ENCODE measurements around the gene SLX4. TPM values are rescaled to one million over a fixed set of nuclear protein-coding genes. Genes with fewer than 3 reads are reported as not detected.

The SLX4 gene
- total RNA-seq, 1 experiment from 2014 or later = 7.0 TPM

GRCh38 chr16:3590736-3591435 is 20.5 kb downstream of the SLX4 start:
- TF ChIP-seq TCF7L2 (IDR thresholded peaks at IDR 0.05; ENCODE audit: borderline replicate concordance, extremely low read depth, insufficient read depth, insufficient read length) = no peak
- TF ChIP-seq SIN3A (IDR thresholded peaks at IDR 0.05; ENCODE audit: low read depth) = no peak
- TF ChIP-seq ZFX (IDR thresholded peaks at IDR 0.05) = no peak
- TF ChIP-seq POLR2A (IDR thresholded peaks at IDR 0.05; ENCODE audit: borderline replicate concordance, extremely low read depth, insufficient read depth, insufficient read length) = no peak
- TF ChIP-seq EGR1 (IDR thresholded peaks at IDR 0.05; ENCODE audit: low read depth) = no peak
- TF ChIP-seq FOSL1 (IDR thresholded peaks at IDR 0.05; ENCODE audit: low read depth) = no peak
- no peak for TF ChIP-seq REST (IDR thresholded peaks at IDR 0.05; ENCODE audit: low read depth)
- no peak for TF ChIP-seq YY1 (IDR thresholded peaks at IDR 0.05; ENCODE audit: extremely low read depth, insufficient replicate concordance, low read depth, low read length)
- no peak for TF ChIP-seq POLR2AphosphoS5 (IDR thresholded peaks at IDR 0.05; ENCODE audit: low read depth, low read length)
- no peak for TF ChIP-seq ATF3 (IDR thresholded peaks at IDR 0.05)
- no peak for TF ChIP-seq SRF (IDR thresholded peaks at IDR 0.05; ENCODE audit: low read depth)
- no peak for TF ChIP-seq JUND (IDR thresholded peaks at IDR 0.05)
- no peak for TF ChIP-seq SP1 (IDR thresholded peaks at IDR 0.05; ENCODE audit: low read depth)
- TF ChIP-seq CBX3 (IDR thresholded peaks at IDR 0.05; ENCODE audit: low read depth) = no peak
- no peak for TF ChIP-seq ZNF274 (IDR thresholded peaks at IDR 0.05; ENCODE audit: low read depth, low read length)
- TF ChIP-seq EZH2 (IDR thresholded peaks at IDR 0.05) = no peak
- no peak for TF ChIP-seq MAX (IDR thresholded peaks at IDR 0.05)
- no TSS peak for BruUV-seq (replicated peaks)
- CTCF ChIA-PET = no interaction called here
- Histone ChIP-seq H3K79me2 (ENCODE audit: insufficient read depth, low read length) (no peaks in the 10 kb centered on the region), H3K27ac (ENCODE audit: low read depth, low read length) (no peak overlapping the region), H3K27me3 (ENCODE audit: insufficient read depth, low read length) (no peaks in the 10 kb centered on the region), H3K9me2 (ENCODE audit: insufficient read depth) (no peaks in the 10 kb centered on the region), H3K4me1 (ENCODE audit: control insufficient read depth in 1 of 2, insufficient read depth in 2 of 2, low read length in 2 of 2) (peaks cover 0 to 4% of the 10 kb centered on the region in 2 experiments; a peak in 1 of 4 replicates), H3K9ac (ENCODE audit: low read length) (no peak overlapping the region), H3K9me3 (ENCODE audit: control insufficient read depth in 1 of 2, insufficient read depth in 1 of 2, low read depth in 1 of 2, low read length in 2 of 2) (no peaks in the 10 kb centered on the region), H4K20me1 (ENCODE audit: insufficient read depth) (no peaks in the 10 kb centered on the region), H3K36me3 (ENCODE audit: control insufficient read depth in 1 of 2, insufficient read depth in 2 of 2, low read length in 2 of 2) (no peaks in the 10 kb centered on the region; a peak in 1 of 4 replicates), H2AFZ (ENCODE audit: low read depth, low read length, poor library complexity, severe bottlenecking) (no peak overlapping the region), H3K4me3 (replicated peaks in 1 of 2; ENCODE audit: low read depth in 1 of 2, low read length in 2 of 2) (no peak overlapping the region), H3K4me2 (ENCODE audit: low read length) (no peak overlapping the region)
- POLR2A ChIA-PET = no interaction called here
- RAD21 ChIA-PET (ENCODE audit: low non-redundant PET in 1 of 2, low total read pairs in 2 of 2, uncharacterized antibody in 2 of 2, unreplicated experiment in 2 of 2) = no interaction called here
- ATAC-seq = no peak
- no peak for DNase-seq (ENCODE audit: low read depth, low spot score)
- intact Hi-C loops (cut with micrococcal nuclease) = no loop called here
